HUDEP-2 (cell line): ENCODE measurements around the gene ZSCAN16.
"Not testable (repeated sequence)": the region's sequence is repeated elsewhere in the genome, so short reads cannot be mapped to it uniquely, and the experiment has no call there.

Source experiments
- DNase-seq, 76 experiments: peaks; one replicate each; lab custom pipeline; 2025; ENCODE audit not compliant: unreplicated experiment in 76 of 76; lab: John Stamatoyannopoulos, UW

Gene ZSCAN16

GRCh38 chr6:28124350-28124970, at the start of gene ZSCAN16:
Gene ZSCAN16, plus strand, starts transcription at chr6:28124609. Its CDS starts 835 bp downstream, at chr6:28125444.
- DNase-seq = peak in 74 of 76 experiments; percentile 48 to 95 (median 84)

GRCh38 chr6:28078050-28078449, 46.4 kb upstream of the ZSCAN16 start:
- DNase-seq = no peak

- DNase-seq = no peak
Measured at GRCh38 chr6:28078836-28079235, 45.6 kb upstream of the ZSCAN16 start.

GRCh38 chr6:28080381-28080630, 44.1 kb upstream of the ZSCAN16 start, which contains the start of gene ZNF165:
Gene ZNF165, plus strand, starts transcription at chr6:28080568. Its CDS starts 4,913 bp downstream, at chr6:28085481.
- peak in 20 of 76 experiments; percentile 36 to 76 (median 56) for DNase-seq

- peak; percentile 45 to 98 (median 94) for DNase-seq
Measured at GRCh38 chr6:28080631-28081485, 43.6 kb upstream of the ZSCAN16 start.

GRCh38 chr6:28081486-28081751, 43.0 kb upstream of the ZSCAN16 start:
- peak in 3 of 76 experiments; percentile 26 to 41 (median 32) for DNase-seq

GRCh38 chr6:28082939-28083338, 41.5 kb upstream of the ZSCAN16 start:
- no peak for DNase-seq

- no peak for DNase-seq
Measured at GRCh38 chr6:28089054-28089453, 35.4 kb upstream of the ZSCAN16 start.

GRCh38 chr6:28090917-28091586, 33.4 kb upstream of the ZSCAN16 start:
- DNase-seq = no peak

GRCh38 chr6:28102222-28102621, 22.2 kb upstream of the ZSCAN16 start:
- DNase-seq = not testable (repeated sequence)

GRCh38 chr6:28102699-28103098, 21.7 kb upstream of the ZSCAN16 start:
- DNase-seq = not testable (repeated sequence)

GRCh38 chr6:28104392-28105244, 19.8 kb upstream of the ZSCAN16 start:
- DNase-seq = peak in 74 of 76 experiments; percentile 52 to 95 (median 83)

GRCh38 chr6:28105245-28105639, 19.2 kb upstream of the ZSCAN16 start:
- DNase-seq = peak in 29 of 76 experiments; percentile 5 to 71 (median 39)

GRCh38 chr6:28107506-28107905, 16.9 kb upstream of the ZSCAN16 start:
- DNase-seq = no peak

- DNase-seq = no peak
Measured at GRCh38 chr6:28111964-28112363, 12.4 kb upstream of the ZSCAN16 start.

- no peak for DNase-seq
Measured at GRCh38 chr6:28115799-28116198, 8.6 kb upstream of the ZSCAN16 start.

- DNase-seq = peak in 1 of 76 experiments; percentile 13
Measured at GRCh38 chr6:28117386-28118050, 6.9 kb upstream of the ZSCAN16 start.

- no peak for DNase-seq
Measured at GRCh38 chr6:28118217-28118616, 6.2 kb upstream of the ZSCAN16 start.

GRCh38 chr6:28121876-28122275, 2.5 kb upstream of the ZSCAN16 start:
- DNase-seq = peak in 2 of 76 experiments; percentile 29 to 77

GRCh38 chr6:28122283-28122682, 2.1 kb upstream of the ZSCAN16 start:
- peak in 67 of 76 experiments; percentile 24 to 98 (median 77) for DNase-seq
